ENCODE measurements around the gene FAM234B. TPM values are rescaled to one million over a fixed set of nuclear protein-coding genes. Genes with fewer than 3 reads are reported as not detected.

FAM234B gene
- total RNA-seq, 1 experiment from 2014 or later, result 7.5 TPM

DNA sequence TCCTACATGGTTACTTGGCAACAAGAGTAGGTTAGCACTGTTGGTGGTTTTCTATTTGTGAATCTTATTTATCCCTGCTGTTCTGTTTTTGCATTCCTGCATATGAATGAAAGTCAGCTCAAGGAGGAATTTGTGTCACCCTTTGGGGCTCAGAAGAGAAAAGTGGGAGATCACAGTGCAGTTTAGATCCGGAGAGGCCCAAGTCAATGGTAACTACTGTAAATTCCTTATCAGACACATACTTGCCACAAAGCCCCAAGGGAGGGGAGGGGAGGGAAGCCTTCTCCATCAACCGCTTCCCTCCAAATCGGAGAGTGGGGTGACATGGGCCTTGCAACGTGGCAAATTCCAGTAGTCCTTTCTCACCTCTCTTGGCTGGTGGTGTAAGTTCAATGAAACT lies 44.3 kb downstream of the FAM234B start:
- POLR2A ChIA-PET (ENCODE audit: unreplicated experiment), result interaction anchor here (0.7 kb wide), 1 partner anchor 78 kb away, joined by 3 read pairs; no protein-coding TSS in a partner anchor
- no peaks in the 10 kb centered on the region for H4K20me1 ChIP-seq (ENCODE audit: insufficient read depth)
- no TSS peak for BruUV-seq (replicated peaks)
- H3K4me1 ChIP-seq (replicated peaks; ENCODE audit: insufficient read depth), result peaks cover 30% of the 10 kb centered on the region
- H3K36me3 ChIP-seq (ENCODE audit: low read depth), result no peaks in the 10 kb centered on the region
- intact Hi-C loops (cut with micrococcal nuclease; ENCODE audit: unreplicated experiment), result no loop called here
- H3K4me2 ChIP-seq, result no peak overlapping the region
- CTCF ChIA-PET, result no interaction called here
- no peaks in the 10 kb centered on the region for H3K9me3 ChIP-seq (ENCODE audit: insufficient read depth, low read depth)
- H3K27ac ChIP-seq, result no peak overlapping the region
- H3K4me3 ChIP-seq, result no peak overlapping the region
- DNase-seq, result no peak
- H3F3A ChIP-seq (ENCODE audit: insufficient read depth, low read depth), result peaks cover 18% of the 10 kb centered on the region
- H2AFZ ChIP-seq, result no peak overlapping the region
- H3K27me3 ChIP-seq (ENCODE audit: insufficient read depth, low read depth), result no peaks in the 10 kb centered on the region
- no peaks in the 10 kb centered on the region for H3K79me2 ChIP-seq (ENCODE audit: low read depth)
- TF ChIP-seq EZH2 (IDR thresholded peaks at IDR 0.05; ENCODE audit: low read depth), result no peak
- no peak for TF ChIP-seq CTCF (conservative IDR thresholded peaks at IDR 0.05)
- no peaks in the 10 kb centered on the region for H3K9me2 ChIP-seq (ENCODE audit: insufficient read depth)

GRCh38 chr12:13090054-13090453 lies 45.9 kb downstream of the FAM234B start:
- Histone ChIP-seq H3K27ac (no peak overlapping the region), H3K79me2 (ENCODE audit: low read depth) (no peaks in the 10 kb centered on the region), H3K36me3 (ENCODE audit: low read depth) (no peaks in the 10 kb centered on the region), H3K27me3 (ENCODE audit: insufficient read depth, low read depth) (no peaks in the 10 kb centered on the region), H4K20me1 (ENCODE audit: insufficient read depth) (no peaks in the 10 kb centered on the region), H3K9me3 (ENCODE audit: insufficient read depth, low read depth) (no peaks in the 10 kb centered on the region), H3F3A (ENCODE audit: insufficient read depth, low read depth) (peaks cover 33% of the 10 kb centered on the region), H2AFZ (no peak overlapping the region), H3K4me2 (no peak overlapping the region), H3K4me3 (no peak overlapping the region), H3K9me2 (ENCODE audit: insufficient read depth) (no peaks in the 10 kb centered on the region), H3K4me1 (replicated peaks; ENCODE audit: insufficient read depth) (peaks cover 45% of the 10 kb centered on the region)
- TF ChIP-seq CTCF (conservative IDR thresholded peaks at IDR 0.05) (no peak), EZH2 (IDR thresholded peaks at IDR 0.05; ENCODE audit: low read depth) (no peak)
- no TSS peak for BruUV-seq (replicated peaks)
- no peak for DNase-seq
- POLR2A ChIA-PET (ENCODE audit: unreplicated experiment), result no interaction called here
- intact Hi-C loops (cut with micrococcal nuclease; ENCODE audit: unreplicated experiment), result loop anchor here (5.0 to 10.0 kb wide), 2 partner anchors 48 to 195 kb away; partner anchors contain the start of genes FAM234B and GPRC5A
- CTCF ChIA-PET, result interaction anchor here (0.6 kb wide), 1 partner anchor 121 kb away, joined by 8 read pairs; no protein-coding TSS in a partner anchor

GRCh38 chr12:13091832-13092231 lies 47.7 kb downstream of the FAM234B start:
- Histone ChIP-seq H3K9me3 (ENCODE audit: insufficient read depth, low read depth) (no peaks in the 10 kb centered on the region), H3K79me2 (ENCODE audit: low read depth) (no peaks in the 10 kb centered on the region), H3K4me3 (0 out of 2 replicates have a peak overlapping the region, but pooled peaks have one; percentile 7), H3K4me1 (replicated peaks; ENCODE audit: insufficient read depth) (peaks cover 49% of the 10 kb centered on the region), H2AFZ (no peak overlapping the region), H3K36me3 (ENCODE audit: low read depth) (no peaks in the 10 kb centered on the region), H3K9me2 (ENCODE audit: insufficient read depth) (no peaks in the 10 kb centered on the region), H4K20me1 (ENCODE audit: insufficient read depth) (no peaks in the 10 kb centered on the region), H3F3A (ENCODE audit: insufficient read depth, low read depth) (peaks cover 33% of the 10 kb centered on the region), H3K4me2 (peak overlapping the region; percentile 59), H3K27ac (peak overlapping the region; percentile 80), H3K27me3 (ENCODE audit: insufficient read depth, low read depth) (no peaks in the 10 kb centered on the region)
- TF ChIP-seq EZH2 (IDR thresholded peaks at IDR 0.05; ENCODE audit: low read depth) (no peak), CTCF (conservative IDR thresholded peaks at IDR 0.05) (no peak)
- DNase-seq, result peak; percentile 28 to 85
- BruUV-seq (replicated peaks), result no TSS peak
- ChIA-PET POLR2A (ENCODE audit: unreplicated experiment) (no interaction called here), CTCF (no interaction called here)
- intact Hi-C loops (cut with micrococcal nuclease; ENCODE audit: unreplicated experiment), result loop anchor here (5.0 to 10.0 kb wide), 2 partner anchors 50 to 197 kb away; partner anchors contain the start of genes FAM234B and GPRC5A
